Measurements from ENCODE around the gene LRP5. TPM values are rescaled to one million over a fixed set of nuclear protein-coding genes. Genes with fewer than 3 reads are reported as not detected.

The LRP5 gene
- total and polyA plus RNA-seq, 9 of the 15 experiments (the other 6 are each of a cell fraction or from before 2014, with no cell fraction given), result 0.48 to 44.2 (median 13.5) TPM

DNA sequence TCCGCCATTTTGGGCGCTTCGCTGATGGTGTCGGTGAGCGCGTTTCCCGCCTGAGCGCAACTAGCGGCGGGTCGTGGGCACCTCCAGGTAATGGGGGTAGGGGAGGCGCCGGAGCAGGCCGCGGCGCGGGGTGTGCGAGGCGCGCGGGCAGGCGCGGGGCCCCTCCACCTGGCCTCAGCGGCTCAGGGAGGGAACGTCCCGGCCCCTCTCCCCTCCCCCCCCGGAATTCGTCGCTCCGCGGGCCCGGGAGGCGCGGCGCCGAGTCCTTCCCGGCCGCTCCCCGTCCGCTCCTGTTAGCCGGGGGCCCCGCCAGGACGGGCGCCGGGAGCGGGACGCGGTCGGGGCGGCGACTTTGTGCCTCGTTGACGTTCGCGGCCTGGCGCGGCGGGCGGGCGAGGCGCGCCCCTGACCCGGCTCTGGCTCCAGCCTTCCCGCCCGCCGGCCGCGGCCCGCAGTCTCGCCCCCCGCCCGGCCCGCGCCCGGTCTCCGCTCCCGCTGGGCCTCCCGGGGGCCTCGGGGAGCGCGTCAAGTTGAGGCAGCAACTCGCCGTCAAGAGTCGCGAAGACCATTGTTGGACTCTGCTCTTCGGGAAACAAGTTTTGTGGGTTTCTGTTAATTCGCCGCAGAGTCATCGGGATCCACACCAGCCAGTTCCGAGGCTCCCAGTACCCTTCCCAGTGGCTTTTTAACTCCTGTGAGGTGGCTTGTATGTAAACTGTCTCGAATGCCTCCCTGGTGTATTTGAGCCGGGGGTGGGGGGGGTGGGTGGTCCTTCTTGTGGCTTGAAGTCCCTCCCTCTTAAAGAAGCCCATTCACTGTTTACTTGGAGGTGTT is 148.6 kb downstream of the LRP5 start, which contains the start of gene PPP6R3 (continued):
- TF ChIP-seq, protein P1, sequence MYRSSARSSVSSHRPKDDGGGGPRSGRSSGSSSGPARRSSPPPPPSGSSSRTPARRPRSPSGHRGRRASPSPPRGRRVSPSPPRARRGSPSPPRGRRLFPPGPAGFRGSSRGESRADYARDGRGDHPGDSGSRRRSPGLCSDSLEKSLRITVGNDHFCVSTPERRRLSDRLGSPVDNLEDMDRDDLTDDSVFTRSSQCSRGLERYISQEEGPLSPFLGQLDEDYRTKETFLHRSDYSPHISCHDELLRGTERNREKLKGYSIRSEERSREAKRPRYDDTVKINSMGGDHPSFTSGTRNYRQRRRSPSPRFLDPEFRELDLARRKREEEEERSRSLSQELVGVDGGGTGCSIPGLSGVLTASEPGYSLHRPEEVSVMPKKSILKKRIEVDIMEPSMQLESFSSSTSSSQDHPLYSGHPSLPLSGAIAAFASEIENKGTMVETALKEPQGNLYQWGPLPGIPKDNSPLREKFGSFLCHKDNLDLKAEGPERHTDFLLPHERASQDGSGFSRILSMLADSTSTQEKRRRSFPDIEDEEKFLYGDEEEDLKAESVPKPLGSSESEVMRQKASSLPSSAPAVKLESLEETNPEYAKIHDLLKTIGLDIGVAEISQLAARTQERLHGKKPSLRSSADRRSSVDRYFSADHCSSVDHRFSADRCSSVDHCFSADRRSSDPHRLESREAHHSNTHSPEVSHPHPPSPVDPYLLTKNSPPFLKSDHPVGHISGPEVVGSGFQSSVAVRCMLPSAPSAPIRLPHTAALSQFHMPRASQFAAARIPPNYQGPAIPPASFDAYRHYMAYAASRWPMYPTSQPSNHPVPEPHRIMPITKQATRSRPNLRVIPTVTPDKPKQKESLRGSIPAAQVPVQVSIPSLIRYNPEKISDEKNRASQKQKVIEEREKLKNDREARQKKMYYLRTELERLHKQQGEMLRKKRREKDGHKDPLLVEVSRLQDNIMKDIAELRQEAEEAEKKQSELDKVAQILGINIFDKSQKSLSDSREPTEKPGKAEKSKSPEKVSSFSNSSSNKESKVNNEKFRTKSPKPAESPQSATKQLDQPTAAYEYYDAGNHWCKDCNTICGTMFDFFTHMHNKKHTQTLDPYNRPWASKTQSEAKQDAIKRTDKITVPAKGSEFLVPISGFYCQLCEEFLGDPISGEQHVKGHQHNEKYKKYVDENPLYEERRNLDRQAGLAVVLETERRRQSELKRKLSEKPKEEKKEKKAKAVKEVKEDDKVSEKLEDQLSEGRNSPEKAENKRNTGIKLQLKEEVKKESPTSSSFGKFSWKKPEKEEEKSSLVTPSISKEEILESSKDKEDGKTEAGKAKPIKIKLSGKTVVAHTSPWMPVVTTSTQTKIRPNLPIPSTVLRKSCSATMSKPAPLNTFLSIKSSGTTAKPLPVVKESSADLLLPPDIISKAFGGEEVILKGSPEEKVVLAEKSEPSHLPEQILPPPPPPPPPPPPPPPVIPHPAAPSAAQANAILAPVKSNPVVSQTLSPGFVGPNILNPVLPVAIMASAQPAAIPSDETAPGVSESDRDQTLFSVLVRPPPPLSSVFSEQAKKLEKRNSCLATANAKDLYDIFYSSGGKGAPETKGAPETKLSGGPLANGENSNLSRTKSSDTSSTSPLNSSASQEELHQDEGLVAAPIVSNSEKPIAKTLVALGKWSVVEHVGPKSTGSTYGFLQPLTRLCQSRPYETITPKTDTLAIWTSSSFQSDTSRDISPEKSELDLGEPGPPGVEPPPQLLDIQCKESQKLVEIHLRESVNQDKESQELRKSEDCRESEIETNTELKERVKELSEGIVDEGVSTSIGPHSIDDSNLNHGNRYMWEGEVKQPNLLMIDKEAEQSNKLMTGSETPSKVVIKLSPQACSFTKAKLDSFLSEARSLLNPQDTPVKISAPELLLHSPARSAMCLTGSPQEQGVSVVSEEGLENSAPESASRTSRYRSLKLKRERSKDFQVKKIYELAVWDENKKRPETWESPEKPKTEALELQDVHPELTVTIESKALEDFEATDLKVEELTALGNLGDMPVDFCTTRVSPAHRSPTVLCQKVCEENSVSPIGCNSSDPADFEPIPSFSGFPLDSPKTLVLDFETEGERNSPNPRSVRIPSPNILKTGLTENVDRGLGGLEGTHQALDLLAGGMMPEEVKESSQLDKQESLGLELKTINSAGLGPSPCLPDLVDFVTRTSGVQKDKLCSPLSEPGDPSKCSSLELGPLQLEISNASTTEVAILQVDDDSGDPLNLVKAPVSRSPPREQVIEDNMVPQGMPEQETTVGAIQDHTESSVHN (IDR thresholded peaks at IDR 0.05; ENCODE audit: borderline replicate concordance in 1 of 2, low read depth in 1 of 2), result no peak
- TF ChIP-seq MYC (IDR thresholded peaks at IDR 0.05; ENCODE audit: low read depth, low read length) (peak; percentile 51), MYC (CRISPR knock-in tag; IDR thresholded peaks at IDR 0.05; ENCODE audit: borderline replicate concordance, low read depth) (no peak), KLF16 (IDR thresholded peaks at IDR 0.05) (no peak), ZNF24 (IDR thresholded peaks at IDR 0.05) (no peak), SMAD4 (CRISPR knock-in tag; conservative IDR thresholded peaks at IDR 0.05) (peak; percentile 32; the same call in 1 of the 2 replicates), KDM2B (CRISPR knock-in tag; IDR thresholded peaks at IDR 0.05) (no peak), SPI1 (IDR thresholded peaks at IDR 0.05; ENCODE audit: borderline replicate concordance, low read depth, low read length) (no peak), TEAD4 (IDR thresholded peaks at IDR 0.05; ENCODE audit: low read length) (no peak), TEAD4 (CRISPR knock-in tag; IDR thresholded peaks at IDR 0.05; ENCODE audit: borderline replicate concordance) (no peak), JUN (IDR thresholded peaks at IDR 0.05; ENCODE audit: borderline replicate concordance, low read depth, low read length) (no peak), JUN (CRISPR knock-in tag; IDR thresholded peaks at IDR 0.05; ENCODE audit: borderline replicate concordance) (no peak), RUNX1 (IDR thresholded peaks at IDR 0.05; ENCODE audit: low read depth) (no peak), NELFE (IDR thresholded peaks at IDR 0.05; ENCODE audit: insufficient read depth, insufficient read length) (no peak), NR3C1 (CRISPR knock-in tag; IDR thresholded peaks at IDR 0.05) (no peak), ZNF707 (CRISPR knock-in tag; conservative IDR thresholded peaks at IDR 0.05) (no peak), SUPT5H (IDR thresholded peaks at IDR 0.05) (no peak)
- TF ChIP-seq, protein P2, sequence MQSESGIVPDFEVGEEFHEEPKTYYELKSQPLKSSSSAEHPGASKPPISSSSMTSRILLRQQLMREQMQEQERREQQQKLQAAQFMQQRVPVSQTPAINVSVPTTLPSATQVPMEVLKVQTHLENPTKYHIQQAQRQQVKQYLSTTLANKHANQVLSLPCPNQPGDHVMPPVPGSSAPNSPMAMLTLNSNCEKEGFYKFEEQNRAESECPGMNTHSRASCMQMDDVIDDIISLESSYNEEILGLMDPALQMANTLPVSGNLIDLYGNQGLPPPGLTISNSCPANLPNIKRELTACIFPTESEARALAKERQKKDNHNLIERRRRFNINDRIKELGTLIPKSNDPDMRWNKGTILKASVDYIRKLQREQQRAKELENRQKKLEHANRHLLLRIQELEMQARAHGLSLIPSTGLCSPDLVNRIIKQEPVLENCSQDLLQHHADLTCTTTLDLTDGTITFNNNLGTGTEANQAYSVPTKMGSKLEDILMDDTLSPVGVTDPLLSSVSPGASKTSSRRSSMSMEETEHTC (IDR thresholded peaks at IDR 0.05), result no peak

All from K562 (cell line).